ENCODE data around the gene DDX56.

DNA sequence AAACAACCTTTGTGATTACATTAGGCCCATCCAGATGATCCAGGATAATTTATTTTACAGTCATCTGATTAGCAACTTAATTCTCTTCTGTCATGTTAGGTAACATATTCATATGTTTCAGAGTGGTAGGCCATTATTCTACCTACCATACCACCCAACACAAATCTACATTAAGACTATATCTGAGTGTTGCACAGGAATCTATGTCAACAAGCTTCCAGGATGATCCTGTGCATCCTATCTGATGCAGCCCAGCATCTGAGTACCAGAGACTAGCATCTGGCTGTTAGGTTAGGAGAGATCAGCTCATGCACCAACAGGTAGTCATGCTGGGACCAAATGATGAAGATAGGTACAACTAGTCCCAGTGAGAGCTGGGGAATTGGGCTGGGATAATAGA, 1.3 kb upstream of the DDX56 start:
- TF ChIP-seq, protein P1, sequence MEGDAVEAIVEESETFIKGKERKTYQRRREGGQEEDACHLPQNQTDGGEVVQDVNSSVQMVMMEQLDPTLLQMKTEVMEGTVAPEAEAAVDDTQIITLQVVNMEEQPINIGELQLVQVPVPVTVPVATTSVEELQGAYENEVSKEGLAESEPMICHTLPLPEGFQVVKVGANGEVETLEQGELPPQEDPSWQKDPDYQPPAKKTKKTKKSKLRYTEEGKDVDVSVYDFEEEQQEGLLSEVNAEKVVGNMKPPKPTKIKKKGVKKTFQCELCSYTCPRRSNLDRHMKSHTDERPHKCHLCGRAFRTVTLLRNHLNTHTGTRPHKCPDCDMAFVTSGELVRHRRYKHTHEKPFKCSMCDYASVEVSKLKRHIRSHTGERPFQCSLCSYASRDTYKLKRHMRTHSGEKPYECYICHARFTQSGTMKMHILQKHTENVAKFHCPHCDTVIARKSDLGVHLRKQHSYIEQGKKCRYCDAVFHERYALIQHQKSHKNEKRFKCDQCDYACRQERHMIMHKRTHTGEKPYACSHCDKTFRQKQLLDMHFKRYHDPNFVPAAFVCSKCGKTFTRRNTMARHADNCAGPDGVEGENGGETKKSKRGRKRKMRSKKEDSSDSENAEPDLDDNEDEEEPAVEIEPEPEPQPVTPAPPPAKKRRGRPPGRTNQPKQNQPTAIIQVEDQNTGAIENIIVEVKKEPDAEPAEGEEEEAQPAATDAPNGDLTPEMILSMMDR (IDR thresholded peaks at IDR 0.05; ENCODE audit: low read depth, low read length, poor library complexity, severe bottlenecking): no peak
- TF ChIP-seq EZH2phosphoT487 (IDR thresholded peaks at IDR 0.05; ENCODE audit: borderline replicate concordance, low read length): no peak
